Kidney epithelial cell (primary cell): ENCODE measurements around the gene TPK1. TPM values are rescaled to one million over a fixed set of nuclear protein-coding genes. Genes with fewer than 3 reads are reported as not detected.

ENCODE experiments used
- DNase-seq: peaks from one replicate; pipeline ENCODE4 v3.0.0-alpha.2; 2010; ENCODE audit warnings: low read depth
- H3K27me3 ChIP-seq: 2 replicates; pipeline ENCODE4 v1.6.0; 2011; ENCODE audit warnings: low read length; ENCODE audit not compliant: control insufficient read depth, insufficient read depth
- H3K36me3 ChIP-seq: 2 replicates; pipeline ENCODE4 v1.5.1; 2011; ENCODE audit warnings: low read length; ENCODE audit not compliant: control insufficient read depth, insufficient read depth
- H3K4me3 ChIP-seq: 2 replicates; pipeline ENCODE4 v1.5.1; 2011; ENCODE audit warnings: low read depth, mild to moderate bottlenecking, control low read depth, low read length
- CTCF ChIP-seq: IDR thresholded peaks from 2 replicates; pipeline ENCODE4 v1.5.1; 2011; ENCODE audit warnings: mild to moderate bottlenecking, moderate library complexity, low read length, control low read depth, inconsistent platforms; ENCODE audit not compliant: insufficient read depth, poor library complexity, severe bottlenecking
- total RNA-seq: library from RNA; depleted of rRNA; stranded (reverse); fragments of >200 nt; gene quantifications from 2 replicates; pipeline ENCODE4 v1.2.3, GENCODE V29; 2015

The TPK1 gene
- total RNA-seq, 1 donor from 2014 or later = 3.8 TPM

- DNase-seq = no peak
- no peak for TF ChIP-seq CTCF
- no peaks in the 10 kb centered on the region for H3K27me3 ChIP-seq
- no peak overlapping the region for H3K4me3 ChIP-seq
- H3K36me3 ChIP-seq = no peaks in the 10 kb centered on the region
These were observed 194.3 kb downstream of the TPK1 start for GRCh38 chr7:144641389-144642044.

GRCh38 chr7:144632724-144633123 lies 203.1 kb downstream of the TPK1 start:
- TF ChIP-seq CTCF = no peak
- no peak for DNase-seq
- Histone ChIP-seq H3K36me3 (no peaks in the 10 kb centered on the region), H3K27me3 (no peaks in the 10 kb centered on the region), H3K4me3 (no peak overlapping the region)

GRCh38 chr7:144629598-144629997 lies 206.3 kb downstream of the TPK1 start:
- Histone ChIP-seq H3K36me3 (no peaks in the 10 kb centered on the region), H3K27me3 (no peaks in the 10 kb centered on the region), H3K4me3 (no peak overlapping the region)
- no peak for TF ChIP-seq CTCF
- no peak for DNase-seq

GRCh38 chr7:144629011-144629410 lies 206.8 kb downstream of the TPK1 start:
- Histone ChIP-seq H3K36me3 (no peaks in the 10 kb centered on the region), H3K4me3 (no peak overlapping the region), H3K27me3 (no peaks in the 10 kb centered on the region)
- TF ChIP-seq CTCF = no peak
- no peak for DNase-seq

- H3K4me3 ChIP-seq = no peak overlapping the region
- no peak for DNase-seq
- TF ChIP-seq CTCF = no peak
- H3K36me3 ChIP-seq = no peaks in the 10 kb centered on the region
- H3K27me3 ChIP-seq = no peaks in the 10 kb centered on the region
These were observed 207.7 kb downstream of the TPK1 start for GRCh38 chr7:144628176-144628575.

- DNase-seq = no peak
- Histone ChIP-seq H3K36me3 (no peaks in the 10 kb centered on the region), H3K4me3 (no peak overlapping the region)
These were observed 213.1 kb downstream of the TPK1 start for GRCh38 chr7:144622745-144623144.

More at GRCh38 chr7:144622745-144623144, 213.1 kb downstream of the TPK1 start:
- TF ChIP-seq CTCF = no peak
- no peaks in the 10 kb centered on the region for H3K27me3 ChIP-seq
